Suppressor macrophage treated with lipopolysaccharide for 4 hours (primary cell): Measurements from ENCODE around the gene HES5.

Experiments
- DNase-seq: peaks from one replicate; pipeline ENCODE4 v3.0.0-alpha.2; 2020

HES5 gene

DNA sequence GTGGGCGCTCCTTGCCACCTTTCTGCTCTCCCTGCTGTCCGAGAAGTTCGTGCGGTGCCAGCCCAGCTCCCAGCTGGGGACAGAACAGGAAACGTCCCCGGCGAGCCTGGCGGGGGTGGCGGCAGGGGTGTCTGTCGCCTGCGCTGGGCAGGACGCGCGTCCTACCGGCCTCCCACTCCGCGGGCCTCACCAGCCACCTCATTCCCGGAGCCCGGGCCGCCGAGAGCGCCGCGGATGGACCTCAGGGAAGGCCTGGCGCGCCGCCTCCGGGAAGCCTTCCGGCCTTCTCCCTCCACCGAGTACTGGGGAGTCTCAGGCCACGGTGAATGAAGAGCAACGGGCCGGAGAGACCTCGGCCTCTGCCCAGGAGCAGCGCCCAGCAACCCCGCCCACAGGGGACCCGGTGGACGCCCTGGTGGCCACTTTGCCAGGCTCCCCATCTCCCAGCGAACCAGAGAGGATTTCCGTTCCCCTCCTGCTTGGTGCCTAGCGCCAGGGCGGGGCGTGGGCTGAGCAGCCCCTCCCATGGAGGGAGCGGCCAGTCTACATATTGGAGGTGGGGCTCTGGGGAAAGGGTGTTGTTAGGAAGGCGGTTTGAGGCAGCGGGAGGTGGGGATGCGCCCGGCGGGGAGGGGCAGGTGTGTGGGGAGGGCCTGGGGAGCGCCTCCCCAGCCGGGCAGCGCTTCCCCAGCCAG is 16.6 kb upstream of the HES5 start:
- peak; percentile 84 for DNase-seq

- DNase-seq, result peak; percentile 76
Observed at GRCh38 chr1:2545754-2546514, 15.9 kb upstream of the HES5 start.

- DNase-seq, result no peak
Observed at GRCh38 chr1:2544875-2545640, 15.0 kb upstream of the HES5 start.

DNA sequence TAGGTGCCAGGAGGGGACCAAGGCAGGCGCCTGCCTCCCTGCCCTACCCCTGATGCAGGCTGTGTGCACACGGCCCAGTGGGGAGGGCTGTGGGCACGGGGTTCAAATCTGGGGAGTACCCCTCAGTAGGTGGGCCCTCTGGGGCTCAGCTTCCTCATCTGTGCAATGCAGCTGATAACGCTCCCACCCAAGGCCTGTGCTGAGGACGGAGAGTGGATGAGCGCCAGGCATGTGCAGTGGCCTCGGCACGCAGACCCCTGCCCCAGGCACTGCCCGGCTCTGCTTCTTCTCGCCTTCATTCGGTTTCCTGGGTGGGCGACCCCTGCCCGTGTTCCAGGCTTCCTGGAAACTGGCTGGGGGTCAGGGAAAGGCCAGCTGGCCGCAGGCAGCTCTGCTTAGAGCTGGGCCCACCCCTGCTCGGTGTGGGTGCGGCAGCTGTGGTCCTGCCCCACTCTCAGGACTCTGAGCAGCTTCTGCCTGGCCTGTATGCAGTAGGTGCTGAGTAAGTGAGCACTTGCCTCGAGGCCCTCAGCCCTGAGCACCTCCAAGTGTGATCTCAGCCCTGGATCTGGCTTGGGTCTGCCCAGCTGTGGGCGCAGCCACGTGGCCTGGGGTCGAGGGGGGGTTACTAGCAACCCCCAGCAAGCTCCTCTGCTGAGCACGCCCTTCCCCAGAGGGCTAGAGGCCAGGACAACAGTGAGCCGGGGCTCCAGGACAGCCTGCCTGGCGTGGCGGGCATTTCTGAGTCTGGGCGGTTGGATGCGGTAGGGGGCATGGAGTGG is 14.2 kb upstream of the HES5 start:
- DNase-seq, result no peak

GRCh38 chr1:2543543-2544092 is 13.6 kb upstream of the HES5 start:
- no peak for DNase-seq

GRCh38 chr1:2542246-2542915 is 12.3 kb upstream of the HES5 start:
- no peak for DNase-seq

- no peak for DNase-seq
Observed at GRCh38 chr1:2541619-2542245, 11.7 kb upstream of the HES5 start.

DNA sequence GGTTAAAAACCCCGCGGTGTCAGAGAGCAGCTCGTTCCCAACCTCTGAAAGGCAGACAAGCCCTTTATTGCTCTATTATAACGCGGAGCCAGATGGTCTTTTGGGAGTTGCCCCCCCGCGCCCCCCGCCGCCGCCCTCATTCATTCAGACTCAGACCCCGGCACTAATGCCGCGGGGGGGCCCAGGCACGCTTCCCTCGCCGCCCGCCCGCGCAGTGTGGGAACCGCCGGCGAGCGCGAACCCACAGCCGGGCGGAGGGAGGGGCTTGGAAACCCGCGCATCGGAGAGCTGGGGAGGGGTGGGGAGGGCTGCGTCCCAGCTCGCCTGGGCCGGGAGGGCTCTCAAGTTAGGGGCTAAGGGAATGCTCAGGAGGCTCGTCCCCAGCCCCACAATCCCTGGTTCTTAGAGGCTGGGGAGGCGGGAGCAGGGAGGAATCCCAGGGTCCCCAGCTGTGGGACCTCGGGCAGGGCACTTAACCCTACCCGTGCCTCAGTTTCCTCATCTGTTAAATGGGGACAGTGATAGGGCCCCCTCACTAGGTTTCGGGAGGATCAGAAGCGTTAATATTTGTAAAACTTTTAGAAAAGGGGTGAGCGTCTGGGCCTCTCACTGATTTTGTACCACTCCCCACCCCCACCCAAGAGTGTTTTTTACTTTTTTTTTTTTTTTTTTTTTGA is 10.9 kb upstream of the HES5 start:
- DNase-seq, result no peak

GRCh38 chr1:2539312-2539907 is 9.3 kb upstream of the HES5 start:
- peak; percentile 19 for DNase-seq

DNA sequence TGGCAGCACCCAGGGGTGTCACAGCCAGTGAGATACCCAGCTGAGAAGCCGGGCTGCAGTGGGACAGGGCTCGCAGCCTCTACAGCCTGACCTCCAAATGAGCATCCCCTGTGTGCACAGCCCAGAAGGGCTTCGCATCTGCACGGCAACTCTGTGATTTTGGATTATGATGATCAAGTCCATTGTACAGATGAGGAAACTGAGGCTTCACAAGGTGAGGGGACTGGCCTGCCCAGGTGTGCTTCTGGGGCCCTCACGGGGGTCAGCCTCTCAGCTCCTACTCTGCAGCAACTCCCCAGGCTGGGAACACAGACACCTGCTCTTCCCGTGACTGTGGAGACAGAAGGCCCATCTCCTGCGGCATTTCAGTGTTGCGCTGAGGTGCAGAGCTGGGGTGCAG is 8.8 kb upstream of the HES5 start:
- no peak for DNase-seq

GRCh38 chr1:2538376-2538775 is 8.3 kb upstream of the HES5 start:
- DNase-seq, result no peak

DNA sequence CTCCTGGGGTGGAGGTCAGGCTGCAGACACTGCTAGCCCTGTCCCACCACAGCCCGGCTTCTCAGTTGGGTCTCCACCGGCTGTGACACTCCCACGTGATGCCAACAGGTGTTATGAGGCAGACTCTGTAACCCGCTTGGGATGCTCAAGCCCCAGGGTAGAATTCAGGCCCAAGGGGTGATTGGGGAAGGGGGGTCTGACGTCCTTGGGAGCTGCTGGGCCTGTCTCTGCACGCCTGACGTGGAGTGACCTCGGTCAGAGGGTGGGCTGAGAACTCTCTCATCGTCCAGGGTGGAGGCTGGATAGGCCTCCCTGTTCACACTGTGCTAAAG is 7.7 kb upstream of the HES5 start:
- no peak for DNase-seq

DNA sequence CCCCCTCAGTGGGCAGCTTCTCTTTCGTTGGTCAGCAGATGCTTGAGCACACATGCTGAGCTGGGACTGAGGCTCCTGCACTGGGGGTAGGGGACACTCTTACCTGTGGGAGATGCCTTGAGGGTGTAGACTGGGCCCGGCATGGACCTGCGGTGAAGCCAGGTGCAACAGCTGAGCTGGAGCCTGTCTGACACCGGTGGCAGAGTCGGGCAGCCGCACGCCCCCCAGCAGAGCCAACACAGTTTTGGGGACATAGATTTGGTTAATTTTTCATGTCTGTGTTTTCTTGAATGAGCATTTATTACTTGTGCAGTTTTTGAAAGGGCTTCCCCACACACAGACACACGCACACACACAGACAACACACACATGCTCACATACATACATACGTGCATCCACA is 5.9 kb upstream of the HES5 start:
- no peak for DNase-seq

GRCh38 chr1:2535455-2535854 is 5.4 kb upstream of the HES5 start:
- no peak for DNase-seq

DNA sequence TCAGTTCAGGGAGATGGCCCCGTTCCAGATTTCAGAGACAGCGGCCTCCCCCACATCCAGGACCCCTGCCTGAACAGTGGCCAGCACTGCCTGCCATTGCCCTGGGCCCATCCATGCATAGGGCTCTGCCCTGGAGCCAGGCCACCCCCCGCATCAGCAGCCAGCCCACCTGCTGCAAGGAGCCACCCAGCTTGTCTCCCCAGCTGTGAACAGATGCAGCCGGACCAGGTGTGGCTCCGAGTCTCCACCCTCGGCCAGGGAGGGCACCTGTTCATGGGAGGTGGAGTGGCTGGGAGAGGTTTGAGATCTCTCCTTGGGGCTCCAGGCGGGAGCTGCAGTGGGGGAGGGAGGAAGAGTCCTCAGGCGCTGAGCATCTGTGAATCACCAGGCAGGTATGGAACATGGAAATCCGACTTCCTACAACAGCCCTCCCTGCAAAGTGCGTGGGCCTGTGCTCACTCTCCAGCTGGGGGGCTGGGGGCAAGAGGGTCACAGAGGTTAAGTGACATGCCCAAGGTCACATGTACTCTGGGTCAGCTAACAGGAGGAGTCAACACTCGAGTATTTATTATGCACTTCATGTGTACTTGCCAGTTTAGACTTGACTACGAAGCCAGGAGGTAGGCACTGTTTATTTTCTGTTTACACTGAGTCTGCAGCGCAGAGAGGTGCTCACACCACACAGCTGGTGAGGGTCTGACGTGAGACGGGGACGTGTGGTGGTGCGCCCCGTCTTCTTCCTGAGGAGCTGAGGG is 4.8 kb upstream of the HES5 start:
- DNase-seq, result no peak

GRCh38 chr1:2534315-2534686 is 4.2 kb upstream of the HES5 start:
- no peak for DNase-seq

DNA sequence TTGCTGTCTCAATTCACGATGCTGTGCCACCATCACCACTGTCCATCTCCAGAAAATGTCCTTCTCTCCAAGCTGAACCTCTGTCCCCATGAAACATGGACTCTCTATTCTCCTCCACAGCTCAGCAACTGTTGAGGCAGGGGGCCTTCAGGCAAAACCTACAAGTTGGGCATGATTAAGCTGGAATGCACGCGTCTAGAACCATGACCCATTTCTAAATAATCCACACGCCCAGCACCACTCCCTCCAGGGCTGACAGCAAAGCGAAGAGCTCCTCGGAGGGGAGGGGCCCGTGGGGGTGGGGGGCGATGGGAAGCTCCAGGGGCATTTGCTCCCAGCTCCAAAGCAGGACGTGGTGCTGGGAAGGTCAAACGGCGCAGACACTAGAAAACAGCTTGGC is 3.3 kb upstream of the HES5 start:
- DNase-seq, result no peak

- no peak for DNase-seq
Observed at GRCh38 chr1:2532485-2533160, 2.6 kb upstream of the HES5 start.
